BE2C (cell line): ENCODE measurements around the gene P2RX1.
"Not testable (repeated sequence)": the region's sequence is repeated elsewhere in the genome, so short reads cannot be mapped to it uniquely, and the experiment has no call there.

Source experiments
- DNase-seq: peaks from one replicate; pipeline ENCODE4 v3.0.0-alpha.2; 2020
- H3K27me3 ChIP-seq: fragments of 250-450 bp; sonication (Bioruptor Pico); 2 replicates; pipeline ENCODE4 v1.5.1; 2020; ENCODE audit warnings: mild to moderate bottlenecking
- H3K36me3 ChIP-seq: fragments of 250-450 bp; sonication (Bioruptor Pico); 2 replicates; pipeline ENCODE4 v1.5.1; 2020; ENCODE audit warnings: mild to moderate bottlenecking
- H3K4me1 ChIP-seq: fragments of 250-450 bp; sonication (Bioruptor Pico); 2 replicates; pipeline ENCODE4 v1.5.1; 2020
- H3K4me3 ChIP-seq: 2 replicates; pipeline ENCODE4 v1.5.1; 2011; ENCODE audit warnings: low read depth, low read length
- H3K9me3 ChIP-seq: fragments of 250-450 bp; sonication (Bioruptor Pico); 2 replicates; pipeline ENCODE4 v1.5.1; 2020
- CTCF ChIP-seq: IDR thresholded peaks from 2 replicates; pipeline ENCODE4 v1.5.1; 2012; ENCODE audit warnings: mild to moderate bottlenecking, low read depth, low read length

Gene P2RX1

GRCh38 chr17:3861761-3862681, 54.2 kb downstream of the P2RX1 start:
- no peaks in the 10 kb centered on the region for H3K9me3 ChIP-seq
- no peaks in the 10 kb centered on the region for H3K4me1 ChIP-seq
- no peak for TF ChIP-seq CTCF
- H3K4me3 ChIP-seq = no peak overlapping the region
- H3K36me3 ChIP-seq = peaks cover 9% of the 10 kb centered on the region
- H3K27me3 ChIP-seq = no peaks in the 10 kb centered on the region
- DNase-seq = no peak

GRCh38 chr17:3860939-3861700, 55.1 kb downstream of the P2RX1 start:
- H3K27me3 ChIP-seq = no peaks in the 10 kb centered on the region
- no peaks in the 10 kb centered on the region for H3K9me3 ChIP-seq
- TF ChIP-seq CTCF = no peak
- H3K4me1 ChIP-seq = no peaks in the 10 kb centered on the region
- DNase-seq = no peak
- H3K4me3 ChIP-seq = no peak overlapping the region
- H3K36me3 ChIP-seq = peaks cover 9% of the 10 kb centered on the region

GRCh38 chr17:3859940-3860339, 56.3 kb downstream of the P2RX1 start:
- peaks cover 9% of the 10 kb centered on the region for H3K36me3 ChIP-seq
- no peak for TF ChIP-seq CTCF
- H3K27me3 ChIP-seq = no peaks in the 10 kb centered on the region
- no peaks in the 10 kb centered on the region for H3K9me3 ChIP-seq
- H3K4me3 ChIP-seq = no peak overlapping the region
- no peaks in the 10 kb centered on the region for H3K4me1 ChIP-seq
- no peak for DNase-seq

- no peak for TF ChIP-seq CTCF
- Histone ChIP-seq H3K9me3 (no peaks in the 10 kb centered on the region), H3K4me3 (no peak overlapping the region), H3K36me3 (peaks cover 9% of the 10 kb centered on the region), H3K4me1 (no peaks in the 10 kb centered on the region), H3K27me3 (no peaks in the 10 kb centered on the region)
- DNase-seq = no peak
Observed at GRCh38 chr17:3857261-3858105, 58.8 kb downstream of the P2RX1 start.

- not testable (repeated sequence) for H3K4me1 ChIP-seq, H3K9me3 ChIP-seq, H3K27me3 ChIP-seq, DNase-seq, H3K36me3 ChIP-seq, H3K4me3 ChIP-seq
Observed at GRCh38 chr17:3854204-3854603, 62.1 kb downstream of the P2RX1 start.

- no peak for TF ChIP-seq CTCF
- no peak overlapping the region for H3K4me3 ChIP-seq
Observed at GRCh38 chr17:3852561-3852960, 63.7 kb downstream of the P2RX1 start.

More at GRCh38 chr17:3852561-3852960, 63.7 kb downstream of the P2RX1 start:
- Histone ChIP-seq H3K4me1 (no peaks in the 10 kb centered on the region), H3K36me3 (no peaks in the 10 kb centered on the region), H3K9me3 (no peaks in the 10 kb centered on the region), H3K27me3 (no peaks in the 10 kb centered on the region)
- no peak for DNase-seq
